ENCODE data around the gene ZPBP2. TPM values are rescaled to one million over a fixed set of nuclear protein-coding genes. Genes with fewer than 3 reads are reported as not detected.

Gene ZPBP2
- total RNA-seq, 1 donor from 2014 or later, result not detected

- DNase-seq (ENCODE audit: low read depth) (no peak), FAIRE-seq (no peak)
- H3K9me3 Mint-ChIP-seq (ENCODE audit: unreplicated experiment), result no peaks in the 10 kb centered on the region
- Histone ChIP-seq H3K27me3 (ENCODE audit: insufficient read depth, low read length) (no peaks in the 10 kb centered on the region), H3K27ac (ENCODE audit: low read depth, low read length) (peak overlapping the region; percentile 98), H3K4me2 (ENCODE audit: low read length) (peak overlapping the region; percentile 100), H2AFZ (ENCODE audit: low read depth, low read length) (no peak overlapping the region), H3K4me1 (ENCODE audit: insufficient read depth, low read length) (peaks cover 51% of the 10 kb centered on the region), H3K36me3 (ENCODE audit: insufficient read depth, low read length) (peaks cover 15% of the 10 kb centered on the region), H4K20me1 (ENCODE audit: insufficient read depth, low read length) (peaks cover 57% of the 10 kb centered on the region), H3K79me2 (ENCODE audit: insufficient read depth, low read length) (peaks cover 43% of the 10 kb centered on the region), H3K9ac (ENCODE audit: low read length) (peak overlapping the region; percentile 87), H3K4me3 (ENCODE audit: insufficient read depth, low read depth, low read length) (peak overlapping the region; percentile 81), H3K9me3 (ENCODE audit: insufficient read depth, low read depth, low read length) (no peaks in the 10 kb centered on the region)
- H3K27me3 Mint-ChIP-seq (ENCODE audit: low read depth, unreplicated experiment), result no peaks in the 10 kb centered on the region
- peaks cover 30% of the 10 kb centered on the region for H3K4me1 Mint-ChIP-seq (ENCODE audit: low read depth, unreplicated experiment)
- peak overlapping the region; percentile 86 for H3K27ac Mint-ChIP-seq (ENCODE audit: unreplicated experiment)
- H3K4me3 Mint-ChIP-seq (ENCODE audit: unreplicated experiment), result peak overlapping the region; percentile 89
- H3K36me3 Mint-ChIP-seq (ENCODE audit: low read depth, unreplicated experiment), result peaks cover 14% of the 10 kb centered on the region
- TF ChIP-seq CTCF (IDR thresholded peaks at IDR 0.05; ENCODE audit: insufficient read depth, low read depth, low read length), result no peak
- no peak for TF ChIP-seq EZH2 (IDR thresholded peaks at IDR 0.05; ENCODE audit: insufficient read depth, low read length)
Observed at GRCh38 chr17:39926135-39926587, 58.2 kb downstream of the ZPBP2 start.

GRCh38 chr17:39926588-39927100, 58.6 kb downstream of the ZPBP2 start:
- Mint-ChIP-seq H3K36me3 (ENCODE audit: low read depth, unreplicated experiment) (peaks cover 10% of the 10 kb centered on the region), H3K4me3 (ENCODE audit: unreplicated experiment) (peak overlapping the region; percentile 89), H3K4me1 (ENCODE audit: low read depth, unreplicated experiment) (peaks cover 30% of the 10 kb centered on the region), H3K27me3 (ENCODE audit: low read depth, unreplicated experiment) (no peaks in the 10 kb centered on the region), H3K9me3 (ENCODE audit: unreplicated experiment) (no peaks in the 10 kb centered on the region), H3K27ac (ENCODE audit: unreplicated experiment) (peak overlapping the region; percentile 86)
- Histone ChIP-seq H3K27me3 (ENCODE audit: insufficient read depth, low read length) (no peaks in the 10 kb centered on the region), H2AFZ (ENCODE audit: low read depth, low read length) (no peak overlapping the region), H3K4me3 (ENCODE audit: insufficient read depth, low read depth, low read length) (peak overlapping the region; percentile 81), H3K4me2 (ENCODE audit: low read length) (peak overlapping the region; percentile 100), H3K9ac (ENCODE audit: low read length) (peak overlapping the region; percentile 87), H3K9me3 (ENCODE audit: insufficient read depth, low read depth, low read length) (no peaks in the 10 kb centered on the region), H3K79me2 (ENCODE audit: insufficient read depth, low read length) (peaks cover 43% of the 10 kb centered on the region), H3K4me1 (ENCODE audit: insufficient read depth, low read length) (peaks cover 51% of the 10 kb centered on the region), H4K20me1 (ENCODE audit: insufficient read depth, low read length) (peaks cover 52% of the 10 kb centered on the region), H3K36me3 (ENCODE audit: insufficient read depth, low read length) (peaks cover 11% of the 10 kb centered on the region), H3K27ac (ENCODE audit: low read depth, low read length) (peak overlapping the region; percentile 98)
- FAIRE-seq (no peak), DNase-seq (ENCODE audit: low read depth) (no peak)
- TF ChIP-seq CTCF (IDR thresholded peaks at IDR 0.05; ENCODE audit: insufficient read depth, low read depth, low read length) (no peak), EZH2 (IDR thresholded peaks at IDR 0.05; ENCODE audit: insufficient read depth, low read length) (no peak)

Other genes with a start within 250 kb of the ZPBP2 start
- gene PPP1R1B, start 241.2 kb upstream of the ZPBP2 start, total RNA-seq, result 0.26 and 0.39 TPM in 2 replicates
- gene STARD3, start 231.1 kb upstream of the ZPBP2 start, total RNA-seq, result 51.2 and 62.1 TPM in 2 replicates
- 0.98 and 1.4 TPM in 2 replicates for gene TCAP, start 202.9 kb upstream of the ZPBP2 start, total RNA-seq
- gene PNMT, start 199.7 kb upstream of the ZPBP2 start, total RNA-seq, result 0.59 and 1.5 TPM in 2 replicates
- 12.2 and 15.6 TPM in 2 replicates for gene PGAP3, start 180.1 kb upstream of the ZPBP2 start, total RNA-seq
- 64.0 and 70.4 TPM in 2 replicates for gene ERBB2, start 168.1 kb upstream of the ZPBP2 start, total RNA-seq
- 38.9 and 41.3 TPM in 2 replicates for gene MIEN1, start 137.7 kb upstream of the ZPBP2 start, total RNA-seq
- gene GRB7, start 130.3 kb upstream of the ZPBP2 start, total RNA-seq, result 1.8 and 3.3 TPM in 2 replicates
- 0.34 and 0.41 TPM in 2 replicates for gene IKZF3, start 3.9 kb upstream of the ZPBP2 start, total RNA-seq
- 12.1 and 12.4 TPM in 2 replicates for gene GSDMB, start 50.4 kb downstream of the ZPBP2 start, total RNA-seq
- gene ORMDL3, start 59.4 kb downstream of the ZPBP2 start, total RNA-seq, result 65.3 and 70.2 TPM in 2 replicates
- not detected in 2 replicates for gene LRRC3C, start 59.5 kb downstream of the ZPBP2 start, total RNA-seq
- not detected in 2 replicates for gene GSDMA, start 94.8 kb downstream of the ZPBP2 start, total RNA-seq
- 129 and 134 TPM in 2 replicates for gene PSMD3, start 112.6 kb downstream of the ZPBP2 start, total RNA-seq
- not detected in 2 replicates for gene CSF3, start 147.2 kb downstream of the ZPBP2 start, total RNA-seq
- 49.2 and 56.4 TPM in 2 replicates for gene MED24, start 186.2 kb downstream of the ZPBP2 start, total RNA-seq
- 16.7 and 20.4 TPM in 2 replicates for gene THRA, start 194.8 kb downstream of the ZPBP2 start, total RNA-seq
- gene NR1D1, start 232.4 kb downstream of the ZPBP2 start, total RNA-seq, result 8.7 and 10.1 TPM in 2 replicates